AG04449 (cell line): ENCODE data around the gene ACP4.

Source experiments
- CTCF ChIA-PET: fragments of 350-600 bp; formaldehyde crosslinking; extraction: SDS; loops from one replicate; lab custom pipeline; 2021; ENCODE audit warnings: antibody characterized with exemption; lab: Yijun Ruan, JAX
- POLR2A ChIA-PET: fragments of 400-600, 350-600 bp; formaldehyde crosslinking; extraction: SDS; loops from one replicate; lab custom pipeline; 2020; ENCODE audit warnings: antibody characterized with exemption, inconsistent platforms; lab: Yijun Ruan, JAX
- DNase-seq: peaks from one replicate; pipeline ENCODE4 v3.0.0-alpha.2; 2010; ENCODE audit warnings: low read depth, low spot score
- H3K4me3 ChIP-seq: 2 replicates; pipeline ENCODE4 v1.5.1; 2011; ENCODE audit warnings: low read depth, mild to moderate bottlenecking, control low read depth, low read length
- TF ChIP-seq, protein P1 (sequence below): IDR thresholded peaks from one replicate; pipeline ENCODE4 v1.5.1; 2011; ENCODE audit warnings: mild to moderate bottlenecking, moderate library complexity, low read length, control low read depth, inconsistent platforms; ENCODE audit not compliant: insufficient read depth; ENCODE audit errors: missing control alignments

ACP4 gene

DNA sequence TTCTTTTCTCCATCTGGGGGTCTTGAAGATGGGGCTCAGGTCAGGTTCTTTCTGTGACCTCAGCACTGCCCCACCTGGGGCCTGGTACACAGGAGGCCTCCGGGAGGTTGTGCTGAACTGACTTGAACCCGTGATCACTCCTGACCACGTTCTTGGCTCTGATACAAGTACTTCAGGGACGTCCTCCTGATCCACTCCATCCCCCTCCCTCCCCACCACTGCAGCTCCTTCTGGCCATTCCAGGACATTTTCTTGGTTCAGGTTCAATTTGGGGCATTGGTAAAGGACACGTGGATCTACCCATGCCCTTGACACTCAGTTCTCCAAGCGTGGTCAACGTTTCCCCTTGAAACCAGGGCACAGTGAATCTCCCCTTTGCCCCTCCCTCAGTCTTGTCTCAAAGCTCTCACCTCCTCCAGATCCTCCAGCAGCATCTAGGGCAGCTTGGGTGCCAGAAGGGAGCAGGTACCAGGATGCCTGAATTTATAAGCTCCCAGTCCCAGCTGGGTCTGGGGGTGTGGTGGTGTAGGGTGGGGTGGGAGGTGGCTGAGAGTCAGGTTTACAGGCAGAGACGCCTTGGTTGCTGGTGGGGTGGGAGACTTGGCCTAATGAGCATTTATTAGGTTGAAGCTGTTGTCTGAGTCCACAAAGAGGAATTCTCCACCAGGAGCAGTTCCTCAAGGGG, 43.0 kb downstream of the ACP4 start, which contains the start of gene KLK15:
KLK15 (minus strand) TSS at position 458 of the 685 bp plus-strand sequence. CDS start 2,082 bp downstream, outside the sequence.
- ChIA-PET POLR2A (no interaction called here), CTCF (no interaction called here)
- TF ChIP-seq, protein P1, sequence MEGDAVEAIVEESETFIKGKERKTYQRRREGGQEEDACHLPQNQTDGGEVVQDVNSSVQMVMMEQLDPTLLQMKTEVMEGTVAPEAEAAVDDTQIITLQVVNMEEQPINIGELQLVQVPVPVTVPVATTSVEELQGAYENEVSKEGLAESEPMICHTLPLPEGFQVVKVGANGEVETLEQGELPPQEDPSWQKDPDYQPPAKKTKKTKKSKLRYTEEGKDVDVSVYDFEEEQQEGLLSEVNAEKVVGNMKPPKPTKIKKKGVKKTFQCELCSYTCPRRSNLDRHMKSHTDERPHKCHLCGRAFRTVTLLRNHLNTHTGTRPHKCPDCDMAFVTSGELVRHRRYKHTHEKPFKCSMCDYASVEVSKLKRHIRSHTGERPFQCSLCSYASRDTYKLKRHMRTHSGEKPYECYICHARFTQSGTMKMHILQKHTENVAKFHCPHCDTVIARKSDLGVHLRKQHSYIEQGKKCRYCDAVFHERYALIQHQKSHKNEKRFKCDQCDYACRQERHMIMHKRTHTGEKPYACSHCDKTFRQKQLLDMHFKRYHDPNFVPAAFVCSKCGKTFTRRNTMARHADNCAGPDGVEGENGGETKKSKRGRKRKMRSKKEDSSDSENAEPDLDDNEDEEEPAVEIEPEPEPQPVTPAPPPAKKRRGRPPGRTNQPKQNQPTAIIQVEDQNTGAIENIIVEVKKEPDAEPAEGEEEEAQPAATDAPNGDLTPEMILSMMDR: no peak
- no peak for DNase-seq
- no peak within 1 kb of the TSS for H3K4me3 ChIP-seq

DNA sequence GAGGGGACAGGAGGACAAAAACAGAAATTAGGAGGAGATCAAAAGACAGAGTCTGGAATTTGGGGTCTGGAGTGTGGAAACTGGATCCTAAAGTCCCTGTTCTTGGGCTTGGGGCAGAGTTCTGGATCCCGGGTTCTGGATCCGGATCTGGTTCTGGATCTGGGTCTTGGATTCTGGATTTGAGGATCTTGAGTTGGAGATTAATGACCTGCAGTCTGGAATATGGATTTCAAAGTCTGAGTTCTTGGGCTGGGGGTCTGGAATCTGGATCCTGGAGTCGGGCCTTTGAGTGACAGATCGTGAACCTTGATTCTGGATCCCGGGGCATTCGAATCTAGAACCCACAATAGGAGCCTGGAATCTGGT, 43.6 kb downstream of the ACP4 start:
- POLR2A ChIA-PET: no interaction called here
- TF ChIP-seq, protein P1: no peak

DNA sequence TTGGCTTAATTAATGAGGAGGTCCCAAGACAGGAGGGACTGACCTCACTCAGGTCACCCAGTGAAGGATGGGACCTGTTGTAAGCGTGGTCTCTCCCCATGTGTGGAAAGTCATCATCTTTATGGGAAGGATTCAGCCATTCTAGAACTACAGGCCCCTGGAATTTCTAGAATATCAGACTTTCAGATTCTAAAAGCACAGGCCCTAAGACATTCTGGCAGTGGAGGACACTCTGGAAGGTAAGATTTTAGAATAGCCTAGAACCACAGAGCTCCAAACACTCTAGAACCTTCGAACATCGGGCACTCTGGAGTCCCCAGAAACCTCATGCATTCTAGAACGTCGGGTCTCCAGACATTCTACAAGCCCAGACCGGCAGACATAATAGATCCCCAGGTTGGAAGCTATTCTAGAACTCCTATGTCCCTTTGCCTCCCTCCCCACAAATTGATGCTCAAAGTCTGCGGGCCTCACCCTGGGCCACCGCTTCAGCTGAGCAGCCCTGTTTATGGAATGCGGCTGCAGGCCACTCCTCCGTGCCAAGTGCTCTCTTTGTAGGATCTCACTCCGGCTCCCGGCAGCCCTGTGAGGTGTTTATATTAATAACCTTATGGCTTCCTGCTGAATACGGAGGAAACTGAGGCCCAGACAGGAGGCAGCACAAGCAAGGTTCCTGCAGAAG, 45.0 kb downstream of the ACP4 start:
- ChIA-PET POLR2A (interaction anchor here (0.5 kb wide), 1 partner anchor 30 kb away, joined by 3 read pairs; no protein-coding TSS in a partner anchor), CTCF (no interaction called here)
- H3K4me3 ChIP-seq: peak overlapping the region; percentile 73
- TF ChIP-seq, protein P1: no peak
- DNase-seq: no peak

More for the DNA sequence above, 43.6 kb downstream of the ACP4 start:
- CTCF ChIA-PET: no interaction called here
- DNase-seq: no peak
- no peak overlapping the region for H3K4me3 ChIP-seq

DNA sequence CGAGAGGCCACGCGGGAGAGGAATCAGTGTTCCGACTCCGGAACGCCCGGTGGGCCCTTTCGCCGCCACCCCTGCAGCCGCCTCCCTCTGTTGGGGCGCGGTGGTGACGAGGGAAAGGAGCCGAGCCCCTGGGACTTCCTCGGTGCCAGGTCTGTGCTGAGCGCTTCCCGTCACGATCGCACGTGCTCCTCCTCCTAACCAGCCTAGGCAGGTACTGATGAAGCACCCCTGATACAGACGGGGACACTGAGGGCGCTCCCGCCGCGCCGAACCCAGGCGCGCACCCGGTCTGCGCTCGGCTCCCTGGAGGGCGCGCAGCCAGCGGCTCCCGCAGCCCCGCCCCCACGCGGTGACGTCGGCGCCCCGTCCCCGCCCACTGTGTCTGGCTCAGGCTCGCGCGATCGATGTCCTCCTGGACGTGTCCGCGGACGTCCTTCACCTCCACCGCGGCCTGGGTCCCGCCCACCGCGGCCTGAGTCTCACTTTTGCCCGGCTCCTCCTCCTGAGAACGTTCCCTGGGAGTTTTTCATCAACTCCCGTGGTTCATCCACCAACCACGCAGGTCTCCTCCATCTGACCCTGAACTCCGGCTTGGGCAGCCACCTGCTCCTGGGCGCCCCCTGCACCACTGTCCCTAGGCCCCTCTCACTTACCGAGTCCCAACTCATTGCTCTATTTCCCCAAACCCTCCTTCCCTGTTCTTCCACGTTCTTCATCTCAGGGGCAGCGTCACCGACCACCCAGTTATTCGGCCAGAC, 45.7 kb downstream of the ACP4 start:
- ChIA-PET POLR2A (interaction anchor here (0.5 kb wide), 1 partner anchor 31 kb away, joined by 3 read pairs; no protein-coding TSS in a partner anchor), CTCF (no interaction called here)
- H3K4me3 ChIP-seq: peak overlapping the region; percentile 73
- TF ChIP-seq, protein P1: no peak
- no peak for DNase-seq

DNA sequence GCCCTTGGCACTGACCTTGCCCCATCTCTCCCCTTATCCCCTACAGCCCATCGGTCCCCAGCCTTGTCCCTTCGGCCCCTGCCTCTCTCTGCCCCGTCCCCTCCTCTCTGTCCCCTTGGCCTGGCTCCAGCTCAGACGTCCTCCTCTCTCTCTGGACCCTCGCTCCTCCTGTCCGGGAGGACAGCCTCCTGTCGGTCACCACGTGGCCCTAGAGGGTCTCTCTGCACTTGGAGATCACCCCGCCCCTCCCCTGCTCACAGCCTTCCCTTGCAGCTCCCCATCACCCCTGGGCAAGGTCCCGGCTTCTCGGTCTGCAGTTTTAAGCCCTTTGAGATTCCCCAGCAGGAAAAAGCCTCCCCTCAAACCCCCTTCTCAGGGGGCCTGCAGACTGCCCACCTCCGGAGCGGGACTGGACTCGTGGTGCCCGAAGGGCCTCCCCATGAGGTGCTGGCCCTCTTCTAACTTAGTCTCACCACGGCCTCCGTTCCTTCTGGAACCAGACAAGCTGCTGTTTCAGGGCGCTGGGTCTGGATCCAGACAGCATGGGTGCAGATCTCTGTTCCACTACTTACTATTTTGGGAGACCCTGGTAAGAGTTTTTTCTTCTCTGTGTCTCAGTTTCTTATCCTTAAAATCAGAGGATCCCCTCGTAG, 46.5 kb downstream of the ACP4 start:
- ChIA-PET CTCF (no interaction called here), POLR2A (no interaction called here)
- TF ChIP-seq, protein P1: no peak
- H3K4me3 ChIP-seq: no peak overlapping the region
- no peak for DNase-seq
